ENCODE data around the gene OR6C70. TPM values are rescaled to one million over a fixed set of nuclear protein-coding genes. Genes with fewer than 3 reads are reported as not detected.
"Not testable (repeated sequence)": the region's sequence is repeated elsewhere in the genome, so short reads cannot be mapped to it uniquely, and the experiment has no call there.

The OR6C70 gene
- polyA plus RNA-seq, 3 donors = not detected

DNA sequence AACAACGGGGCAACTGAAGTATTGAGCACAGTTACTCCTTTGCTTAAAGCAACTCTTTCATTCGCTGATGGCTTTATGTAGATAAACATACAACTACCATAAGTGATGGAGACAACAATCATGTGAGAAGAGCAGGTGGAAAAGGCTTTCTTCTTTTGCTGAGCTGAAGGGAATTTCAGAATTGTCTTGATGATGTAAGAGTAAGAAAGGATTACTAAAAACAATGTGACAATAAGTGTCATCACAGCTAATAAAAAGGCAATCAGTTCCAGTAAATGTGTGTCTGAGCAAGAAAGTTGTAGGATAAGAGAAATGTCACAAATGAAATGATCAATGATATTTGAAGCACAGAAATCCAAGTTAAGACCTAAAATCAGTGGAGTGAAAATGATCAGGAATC lies 647 bp downstream of the OR6C70 start:
- peaks cover 30% of the 10 kb centered on the region for H3K4me1 Mint-ChIP-seq
- Histone ChIP-seq H3K79me2 (ENCODE audit: insufficient read depth, low read length) (no peaks in the 10 kb centered on the region), H3K4me3 (replicated peaks in 1 of 3; ENCODE audit: low read depth in 2 of 3, low read length in 3 of 3) (no peak overlapping the region), H3K9me3 (replicated peaks in 1 of 2; ENCODE audit: control insufficient read depth in 1 of 2, insufficient read depth in 1 of 2, low read length in 2 of 2) (no peaks in the 10 kb centered on the region), H3K4me1 (ENCODE audit: control insufficient read depth in 1 of 2, insufficient read depth in 2 of 2, low read length in 2 of 2) (peaks cover 10 to 25% of the 10 kb centered on the region in 2 donors), H3K27me3 (ENCODE audit: control insufficient read depth in 2 of 2, insufficient read depth in 2 of 2, low read length in 2 of 2) (peaks cover 0 to 13% of the 10 kb centered on the region in 2 donors), H3K9ac (ENCODE audit: insufficient read depth, low read length, poor library complexity, severe bottlenecking) (no peak overlapping the region), H4K20me1 (ENCODE audit: insufficient read depth, low read length) (no peaks in the 10 kb centered on the region), H3K27ac (ENCODE audit: low read depth in 1 of 2, low read length in 2 of 2) (no peak overlapping the region), H2AFZ (ENCODE audit: insufficient read depth, low read depth, low read length, poor library complexity, severe bottlenecking) (peak overlapping the region; percentile 39), H3K4me2 (replicated peaks; ENCODE audit: extremely low read depth, low read length, poor library complexity, severe bottlenecking) (no peak overlapping the region), H3K36me3 (replicated peaks in 1 of 2; ENCODE audit: control insufficient read depth in 1 of 2, insufficient read depth in 2 of 2, low read length in 2 of 2) (no peaks in the 10 kb centered on the region)
- no CpG with 5 or more reads among the region's 2 CpGs for WGBS (ENCODE audit: insufficient coverage)
- no peak overlapping the region for H3K4me3 Mint-ChIP-seq
- peaks cover 0 to 4% of the 10 kb centered on the region in 2 donors for H3K36me3 Mint-ChIP-seq
- peaks cover 0 to 4% (median 3%) of the 10 kb centered on the region in 3 donors for H3K27me3 Mint-ChIP-seq (ENCODE audit: low read depth in 3 of 3)
- intact Hi-C loops (cut with micrococcal nuclease) = no loop called here
- no peak for TF ChIP-seq CTCF (IDR thresholded peaks at IDR 0.05)
- peaks cover 0 to 11% (median 4%) of the 10 kb centered on the region in 7 donors for H3K9me3 Mint-ChIP-seq
- no peak overlapping the region for H3K27ac Mint-ChIP-seq
- DNase-seq = no peak

DNA sequence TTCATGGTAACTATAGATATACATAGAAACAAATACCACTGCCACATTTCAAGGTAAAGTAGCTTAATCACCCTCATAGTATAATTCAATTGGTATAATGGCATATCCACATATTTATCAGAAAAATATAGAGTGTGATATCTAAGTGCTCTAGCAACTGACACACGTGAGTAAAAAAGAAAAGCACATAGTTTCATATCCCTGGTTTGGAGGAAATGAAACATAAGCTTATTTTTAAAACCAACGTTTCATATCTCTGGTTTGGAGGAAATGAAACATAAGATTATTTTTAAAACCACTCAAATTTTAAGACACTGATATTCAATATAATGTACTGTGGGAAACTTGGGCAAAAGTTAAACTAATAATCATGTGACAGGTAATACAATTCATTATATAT lies 2.1 kb downstream of the OR6C70 start:
- TF ChIP-seq CTCF (IDR thresholded peaks at IDR 0.05) = no peak
- no peak for DNase-seq
- intact Hi-C loops (cut with micrococcal nuclease) = no loop called here
- Histone ChIP-seq H2AFZ (ENCODE audit: insufficient read depth, low read depth, low read length, poor library complexity, severe bottlenecking) (no peak overlapping the region), H3K4me3 (replicated peaks in 1 of 3; ENCODE audit: low read depth in 2 of 3, low read length in 3 of 3) (no peak overlapping the region), H3K27ac (ENCODE audit: low read depth in 1 of 2, low read length in 2 of 2) (no peak overlapping the region), H3K36me3 (replicated peaks in 1 of 2; ENCODE audit: control insufficient read depth in 1 of 2, insufficient read depth in 2 of 2, low read length in 2 of 2) (no peaks in the 10 kb centered on the region), H3K4me1 (ENCODE audit: control insufficient read depth in 1 of 2, insufficient read depth in 2 of 2, low read length in 2 of 2) (peaks cover 10 to 25% of the 10 kb centered on the region in 2 donors), H3K4me2 (replicated peaks; ENCODE audit: extremely low read depth, low read length, poor library complexity, severe bottlenecking) (peak overlapping the region; percentile 4), H3K9ac (ENCODE audit: insufficient read depth, low read length, poor library complexity, severe bottlenecking) (no peak overlapping the region), H3K79me2 (ENCODE audit: insufficient read depth, low read length) (no peaks in the 10 kb centered on the region), H4K20me1 (ENCODE audit: insufficient read depth, low read length) (no peaks in the 10 kb centered on the region), H3K9me3 (replicated peaks in 1 of 2; ENCODE audit: control insufficient read depth in 1 of 2, insufficient read depth in 1 of 2, low read length in 2 of 2) (no peaks in the 10 kb centered on the region), H3K27me3 (ENCODE audit: control insufficient read depth in 2 of 2, insufficient read depth in 2 of 2, low read length in 2 of 2) (peaks cover 0 to 1% of the 10 kb centered on the region in 2 donors)
- H3K4me3 Mint-ChIP-seq = no peak overlapping the region
- peaks cover 0 to 4% (median 2%) of the 10 kb centered on the region in 3 donors for H3K27me3 Mint-ChIP-seq (ENCODE audit: low read depth in 3 of 3)
- WGBS (ENCODE audit: insufficient coverage) = no CpG with 5 or more reads among the region's 2 CpGs
- peaks cover 3 to 12% (median 10%) of the 10 kb centered on the region in 7 donors for H3K9me3 Mint-ChIP-seq
- H3K36me3 Mint-ChIP-seq = peaks cover 0 to 4% of the 10 kb centered on the region in 2 donors
- peak overlapping the region in 1 of 7 donors; percentile 37 for H3K27ac Mint-ChIP-seq
- peaks cover 30% of the 10 kb centered on the region for H3K4me1 Mint-ChIP-seq

GRCh38 chr12:55464926-55465325 lies 5.0 kb downstream of the OR6C70 start:
- WGBS (ENCODE audit: insufficient coverage) = no CpG with 5 or more reads among the region's 1 CpG
- H3K27ac ChIP-seq (ENCODE audit: low read depth in 1 of 2, low read length in 2 of 2); H3K4me3 Mint-ChIP-seq; H3K4me2 ChIP-seq (replicated peaks; ENCODE audit: extremely low read depth, low read length, poor library complexity, severe bottlenecking); H3K79me2 ChIP-seq (ENCODE audit: insufficient read depth, low read length); H3K9me3 ChIP-seq (replicated peaks in 1 of 2; ENCODE audit: control insufficient read depth in 1 of 2, insufficient read depth in 1 of 2, low read length in 2 of 2); H3K27ac Mint-ChIP-seq; H3K27me3 Mint-ChIP-seq (ENCODE audit: low read depth in 3 of 3); intact Hi-C loops (cut with micrococcal nuclease); H3K4me3 ChIP-seq (replicated peaks in 1 of 3; ENCODE audit: low read depth in 2 of 3, low read length in 3 of 3); H3K36me3 Mint-ChIP-seq; H2AFZ ChIP-seq (ENCODE audit: insufficient read depth, low read depth, low read length, poor library complexity, severe bottlenecking); DNase-seq; H3K9ac ChIP-seq (ENCODE audit: insufficient read depth, low read length, poor library complexity, severe bottlenecking); H3K36me3 ChIP-seq (replicated peaks in 1 of 2; ENCODE audit: control insufficient read depth in 1 of 2, insufficient read depth in 2 of 2, low read length in 2 of 2); H4K20me1 ChIP-seq (ENCODE audit: insufficient read depth, low read length); H3K27me3 ChIP-seq (ENCODE audit: control insufficient read depth in 2 of 2, insufficient read depth in 2 of 2, low read length in 2 of 2): not testable (repeated sequence)
- peaks cover 3 to 19% (median 13%) of the 10 kb centered on the region in 7 donors for H3K9me3 Mint-ChIP-seq
- H3K4me1 Mint-ChIP-seq = peaks cover 28% of the 10 kb centered on the region
- peaks cover 10 to 25% of the 10 kb centered on the region in 2 donors for H3K4me1 ChIP-seq (ENCODE audit: control insufficient read depth in 1 of 2, insufficient read depth in 2 of 2, low read length in 2 of 2)

Measured in CD14-positive monocyte (primary cell).